Activated naive CD8-positive, alpha-beta T cell treated with anti-CD3 and anti-CD28 coated beads for 36 hours (primary cell): ENCODE measurements around the gene ABLIM2. TPM values are rescaled to one million over a fixed set of nuclear protein-coding genes. Genes with fewer than 3 reads are reported as not detected.

ENCODE experiments used
- DNase-seq: peaks from one replicate; pipeline ENCODE4 v3.0.0; 2021
- H3K27ac Mint-ChIP-seq: one replicate; pipeline ENCODE4 v1.8.0; 2022; ENCODE audit warnings: mild to moderate bottlenecking, moderate library complexity, mixed read lengths
- H3K27me3 Mint-ChIP-seq: one replicate; pipeline ENCODE4 v1.8.0; 2022; ENCODE audit warnings: mild to moderate bottlenecking, mixed read lengths
- H3K36me3 Mint-ChIP-seq: one replicate; pipeline ENCODE4 v1.8.0; 2021; ENCODE audit warnings: mild to moderate bottlenecking, mixed read lengths
- H3K4me1 Mint-ChIP-seq: one replicate; pipeline ENCODE4 v1.8.0; 2021; ENCODE audit warnings: mixed read lengths
- H3K4me3 Mint-ChIP-seq: one replicate; pipeline ENCODE4 v1.8.0; 2022; ENCODE audit warnings: mild to moderate bottlenecking, moderate library complexity, mixed read lengths
- H3K9me3 Mint-ChIP-seq: one replicate; pipeline ENCODE4 v1.8.0; 2022; ENCODE audit warnings: mixed read lengths
- total RNA-seq, 2 experiments: library from RNA; stranded (reverse); gene quantifications; one replicate each; pipeline ENCODE4 v1.2.3, GENCODE V29; 2021

The ABLIM2 gene
- total RNA-seq, 2 experiments from 2014 or later, result 0.41 to 0.62 TPM

DNA sequence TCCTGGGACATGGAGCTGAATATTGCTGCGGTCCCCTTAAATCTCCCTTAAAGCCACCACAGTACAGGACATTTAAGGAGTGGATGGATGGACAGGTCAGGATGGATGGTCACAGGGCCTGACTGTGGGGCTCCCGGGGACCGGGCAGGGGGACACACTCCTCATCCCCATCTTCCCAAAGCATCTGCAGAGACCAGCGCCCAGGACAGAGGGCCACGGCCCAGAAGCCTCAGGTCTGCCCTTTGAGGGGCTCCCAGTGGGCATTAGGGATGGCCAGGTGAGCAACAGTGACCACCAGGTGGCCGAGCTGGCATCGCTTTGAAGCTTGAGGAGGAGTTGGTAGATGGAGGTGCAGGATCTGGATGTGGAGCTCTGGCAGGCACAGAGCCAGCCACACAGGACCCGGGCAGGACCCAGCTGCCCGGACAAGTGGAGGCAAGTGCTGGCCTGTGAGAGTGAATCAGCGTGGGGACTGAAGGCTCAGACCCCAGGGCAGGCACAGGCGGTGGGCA, 51.4 kb downstream of the ABLIM2 start:
- H3K4me1 Mint-ChIP-seq, result no peaks in the 10 kb centered on the region
- H3K27ac Mint-ChIP-seq, result no peak overlapping the region
- no peak overlapping the region for H3K4me3 Mint-ChIP-seq
- no peaks in the 10 kb centered on the region for H3K27me3 Mint-ChIP-seq
- no peaks in the 10 kb centered on the region for H3K36me3 Mint-ChIP-seq
- no peak for DNase-seq
- H3K9me3 Mint-ChIP-seq, result no peaks in the 10 kb centered on the region

DNA sequence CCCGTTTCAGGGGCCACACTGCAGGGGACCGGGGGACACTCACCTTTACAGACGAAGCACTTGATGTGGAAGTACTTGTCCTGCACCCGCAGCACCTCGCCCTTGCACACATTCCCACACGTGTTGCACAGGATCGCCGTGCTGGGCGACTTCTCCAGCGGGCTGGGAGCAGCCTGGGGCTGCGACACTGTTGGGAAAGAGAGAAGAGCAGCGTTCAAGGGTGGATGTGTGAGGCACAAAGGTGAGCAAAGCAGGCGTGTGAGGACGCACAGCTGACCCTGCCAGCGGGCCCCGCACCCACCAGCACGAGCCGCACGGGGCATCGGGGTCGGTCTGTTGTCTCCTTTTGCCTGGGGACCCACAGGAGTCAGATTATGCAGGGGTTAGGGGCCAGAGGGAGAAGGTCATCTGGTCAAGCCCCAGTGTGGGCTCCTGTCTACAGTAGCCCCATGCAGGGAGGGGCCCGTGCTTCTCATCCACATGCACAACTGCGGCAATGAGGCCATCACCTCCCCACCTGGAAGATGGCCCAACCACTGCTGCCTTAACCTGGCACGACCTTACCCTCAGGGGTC, 52.1 kb downstream of the ABLIM2 start:
- Mint-ChIP-seq H3K27me3 (no peaks in the 10 kb centered on the region), H3K9me3 (no peaks in the 10 kb centered on the region), H3K4me3 (no peak overlapping the region), H3K4me1 (no peaks in the 10 kb centered on the region), H3K36me3 (no peaks in the 10 kb centered on the region), H3K27ac (no peak overlapping the region)
- no peak for DNase-seq

DNA sequence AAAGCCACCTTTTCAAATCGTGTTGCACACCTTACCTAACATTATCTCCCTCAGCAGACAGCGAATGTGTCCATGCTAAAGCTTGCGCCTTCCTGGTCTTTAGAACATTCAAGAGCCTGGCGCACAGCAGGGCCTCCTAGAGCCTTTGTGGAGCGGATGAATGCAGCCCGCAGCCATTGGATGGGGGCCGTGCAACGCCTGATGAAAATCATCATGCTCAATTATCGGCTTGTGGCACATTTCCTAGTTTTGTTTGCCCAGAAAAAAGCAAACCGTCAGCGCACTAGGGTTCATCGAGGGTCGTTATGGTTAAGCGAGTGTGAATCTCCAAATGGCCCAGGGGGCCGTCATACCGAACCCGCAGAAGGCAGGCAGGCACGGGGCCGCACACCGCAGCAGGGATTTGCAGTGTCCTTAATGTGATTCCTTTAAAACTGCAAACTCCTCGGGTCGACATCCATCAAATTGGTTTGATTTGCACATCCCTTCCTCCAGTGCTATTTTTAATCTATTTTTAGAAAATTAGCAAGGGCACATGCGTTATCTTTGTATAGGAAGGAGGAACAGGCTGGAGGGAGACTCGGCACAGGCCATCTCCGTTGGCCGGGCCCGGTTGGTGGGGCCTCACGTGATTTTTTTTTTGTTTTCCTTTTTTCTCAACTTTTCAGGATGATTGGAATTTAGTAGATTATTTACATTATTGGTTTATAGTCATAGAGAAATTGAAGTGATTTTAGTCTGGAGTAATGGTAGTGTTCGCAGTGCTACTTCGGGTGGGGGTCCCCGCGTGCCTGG, 53.1 kb downstream of the ABLIM2 start:
- no peaks in the 10 kb centered on the region for H3K4me1 Mint-ChIP-seq
- no peaks in the 10 kb centered on the region for H3K9me3 Mint-ChIP-seq
- DNase-seq, result no peak
- H3K27me3 Mint-ChIP-seq, result no peaks in the 10 kb centered on the region
- no peaks in the 10 kb centered on the region for H3K36me3 Mint-ChIP-seq
- no peak overlapping the region for H3K27ac Mint-ChIP-seq
- no peak overlapping the region for H3K4me3 Mint-ChIP-seq

DNA sequence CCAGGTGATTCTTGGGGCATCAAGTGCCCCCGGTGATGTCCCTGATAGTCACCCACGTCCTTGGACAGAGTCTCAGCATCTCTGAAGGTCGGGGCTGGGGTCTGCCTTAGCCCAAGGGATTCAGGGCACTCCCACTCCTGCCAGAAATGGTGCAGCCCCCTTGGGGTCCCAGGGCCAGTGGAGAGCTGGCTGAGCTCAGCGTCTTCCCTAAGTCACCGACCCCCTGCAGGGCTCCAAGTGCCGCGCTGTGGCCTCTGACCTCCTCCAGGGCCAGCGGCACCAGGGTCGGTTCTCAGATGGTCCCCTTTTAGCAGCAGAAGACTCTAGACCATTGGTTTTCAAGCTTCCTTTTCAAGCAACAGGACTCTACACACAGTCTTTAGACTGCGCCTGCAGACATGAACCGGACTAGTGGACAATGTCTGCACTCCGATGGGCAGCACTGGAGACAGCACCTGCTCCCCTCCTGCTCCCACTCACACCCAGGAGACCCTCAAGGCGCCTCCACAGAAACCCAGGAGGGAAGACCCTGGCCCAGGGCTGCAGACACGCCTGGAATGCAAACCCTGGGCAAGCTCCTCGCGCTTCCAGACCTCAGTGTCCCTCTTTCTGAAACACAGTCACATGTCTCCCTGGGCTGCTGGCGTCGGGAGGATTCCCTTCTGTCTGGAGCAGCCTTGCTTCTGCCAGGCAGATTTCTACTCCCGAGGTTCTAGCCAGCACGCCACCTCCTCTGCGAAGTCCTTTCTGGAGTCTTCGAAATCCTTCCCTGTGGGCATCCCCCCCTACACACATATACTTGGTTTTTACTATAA, 53.9 kb downstream of the ABLIM2 start:
- Mint-ChIP-seq H3K4me3 (no peak overlapping the region), H3K27ac (no peak overlapping the region), H3K4me1 (no peaks in the 10 kb centered on the region), H3K27me3 (no peaks in the 10 kb centered on the region), H3K36me3 (no peaks in the 10 kb centered on the region), H3K9me3 (no peaks in the 10 kb centered on the region)
- no peak for DNase-seq

DNA sequence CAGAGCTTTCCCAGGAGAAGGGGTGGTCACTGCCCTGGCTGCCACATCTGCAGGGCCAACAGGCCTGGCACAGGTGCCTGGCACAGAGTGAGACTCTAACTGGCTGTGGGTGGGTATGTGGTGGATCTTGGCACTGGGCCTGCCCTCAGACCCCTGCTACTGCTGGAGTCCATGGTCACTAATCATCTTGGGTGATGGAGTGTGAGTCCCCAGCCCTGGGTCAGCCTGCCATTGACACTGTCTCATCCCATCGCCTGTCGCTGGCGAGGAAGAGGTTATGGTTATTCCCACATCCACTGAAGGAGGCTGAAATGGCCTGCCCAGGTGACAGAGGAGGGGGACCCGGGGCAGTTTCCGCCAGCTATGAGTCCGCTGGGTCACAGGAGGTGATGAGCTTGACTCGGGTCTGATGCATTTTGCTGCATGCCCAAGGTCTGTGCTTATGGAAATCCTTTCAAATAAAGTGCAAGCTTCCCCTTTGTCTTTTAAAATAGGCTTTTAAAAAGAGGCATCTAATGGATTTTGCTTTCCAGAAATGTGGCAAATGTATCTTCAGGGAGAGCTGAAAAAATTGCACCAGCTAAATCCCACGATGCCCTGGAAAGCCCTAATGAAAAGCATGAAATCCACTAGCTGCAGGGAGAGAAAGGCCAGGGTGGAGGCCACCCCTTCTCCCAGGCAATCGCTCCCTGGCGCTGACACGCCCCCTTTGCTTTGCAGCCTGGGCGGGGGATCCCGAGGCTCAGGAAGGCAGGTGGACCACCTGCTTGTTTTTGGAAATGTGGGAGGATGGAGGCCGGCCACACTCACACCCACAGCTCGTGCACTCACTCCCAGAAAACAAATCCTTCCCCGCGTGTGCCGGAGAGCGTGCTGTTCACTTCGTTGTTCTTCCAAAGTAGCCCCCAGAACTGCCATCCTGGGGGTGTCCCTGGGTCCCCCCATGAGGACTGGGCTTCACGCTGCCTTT, 54.9 kb downstream of the ABLIM2 start:
- Mint-ChIP-seq H3K27me3 (no peaks in the 10 kb centered on the region), H3K4me3 (no peak overlapping the region), H3K27ac (no peak overlapping the region)

DNA sequence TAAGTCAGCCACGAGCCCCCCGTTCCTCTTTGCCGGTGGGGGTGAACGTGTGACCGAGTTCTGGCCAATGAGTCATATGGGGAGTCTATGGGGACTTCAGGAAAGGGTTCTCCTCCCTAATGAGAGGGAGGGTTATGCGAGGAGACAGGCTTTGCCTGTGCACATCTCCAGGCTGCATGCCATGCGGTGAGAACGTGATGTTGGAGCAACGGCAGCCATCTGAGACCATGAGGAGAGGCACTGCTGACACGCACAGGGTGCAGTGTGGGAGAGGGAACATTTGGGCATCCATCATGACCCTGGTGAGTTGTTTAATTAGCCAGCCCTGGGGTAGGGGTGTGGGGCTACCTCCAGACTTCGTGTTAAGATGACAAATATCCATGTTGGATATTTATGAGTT, 55.8 kb downstream of the ABLIM2 start:
- Mint-ChIP-seq H3K27me3 (no peaks in the 10 kb centered on the region), H3K4me3 (no peak overlapping the region), H3K4me1 (no peaks in the 10 kb centered on the region), H3K27ac (no peak overlapping the region), H3K36me3 (no peaks in the 10 kb centered on the region), H3K9me3 (no peaks in the 10 kb centered on the region)
- no peak for DNase-seq

More for the DNA sequence above, 54.9 kb downstream of the ABLIM2 start:
- Mint-ChIP-seq H3K9me3 (no peaks in the 10 kb centered on the region), H3K36me3 (no peaks in the 10 kb centered on the region), H3K4me1 (no peaks in the 10 kb centered on the region)
- DNase-seq, result no peak

DNA sequence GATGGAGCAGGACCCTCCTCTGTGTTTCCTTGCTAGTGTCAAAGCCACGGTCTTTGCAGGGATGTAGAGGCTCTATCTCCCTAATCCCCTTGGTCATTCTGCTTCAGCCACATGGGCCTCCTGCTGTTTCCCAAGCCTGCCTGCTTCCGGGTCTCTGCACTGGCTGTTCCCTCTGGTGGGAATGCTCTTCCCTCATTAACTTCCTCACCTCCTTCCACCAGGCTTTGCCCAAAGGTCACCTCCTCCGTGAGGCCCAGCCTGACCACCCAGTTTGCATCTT, 56.6 kb downstream of the ABLIM2 start:
- H3K4me1 Mint-ChIP-seq, result no peaks in the 10 kb centered on the region
- no peaks in the 10 kb centered on the region for H3K36me3 Mint-ChIP-seq
- H3K4me3 Mint-ChIP-seq, result no peak overlapping the region
- H3K9me3 Mint-ChIP-seq, result no peaks in the 10 kb centered on the region
- no peaks in the 10 kb centered on the region for H3K27me3 Mint-ChIP-seq
- DNase-seq, result no peak
- H3K27ac Mint-ChIP-seq, result no peak overlapping the region

DNA sequence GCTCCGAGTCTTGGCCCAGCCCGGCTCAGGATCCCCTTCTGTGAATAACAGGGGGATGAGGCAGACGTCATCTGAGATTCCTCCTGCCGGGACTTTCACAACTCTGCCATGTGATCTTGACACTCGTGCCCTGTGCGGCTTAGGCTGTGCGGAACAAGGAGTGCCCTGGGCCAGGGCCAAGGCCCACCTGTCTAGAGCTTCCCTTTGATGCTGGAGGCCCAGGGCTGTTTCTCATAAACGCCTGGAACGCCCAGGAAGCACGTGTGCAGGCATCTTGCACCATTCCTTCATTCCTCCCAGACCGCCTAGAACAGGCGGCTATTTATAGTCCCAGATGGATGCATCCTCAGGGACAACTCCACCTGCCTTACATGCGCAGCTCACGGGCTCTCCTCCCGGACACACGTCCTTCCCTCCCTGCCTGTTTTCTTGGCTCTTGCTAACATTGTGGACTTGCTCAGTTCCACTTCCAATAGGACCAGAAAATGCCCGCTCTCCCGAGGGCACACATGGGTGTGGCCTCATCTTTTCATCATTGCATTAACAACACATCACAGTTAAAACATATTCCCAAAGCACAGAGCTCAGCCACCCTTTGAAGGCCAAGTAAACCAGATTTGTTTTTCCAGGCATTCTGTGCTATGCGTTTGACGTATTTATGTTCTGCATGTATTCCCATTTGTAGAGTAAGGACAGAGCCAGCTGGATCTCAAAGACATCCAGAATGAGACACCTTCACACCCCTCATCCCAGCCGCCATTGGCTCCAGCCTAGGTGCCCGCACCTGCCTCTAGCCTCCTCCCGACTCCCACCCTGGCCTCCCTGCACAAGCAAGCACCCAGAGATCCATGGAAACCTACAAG, 57.2 kb downstream of the ABLIM2 start:
- Mint-ChIP-seq H3K36me3 (no peaks in the 10 kb centered on the region), H3K4me3 (no peak overlapping the region), H3K9me3 (no peaks in the 10 kb centered on the region), H3K27me3 (no peaks in the 10 kb centered on the region), H3K27ac (no peak overlapping the region), H3K4me1 (no peaks in the 10 kb centered on the region)
- DNase-seq, result no peak

DNA sequence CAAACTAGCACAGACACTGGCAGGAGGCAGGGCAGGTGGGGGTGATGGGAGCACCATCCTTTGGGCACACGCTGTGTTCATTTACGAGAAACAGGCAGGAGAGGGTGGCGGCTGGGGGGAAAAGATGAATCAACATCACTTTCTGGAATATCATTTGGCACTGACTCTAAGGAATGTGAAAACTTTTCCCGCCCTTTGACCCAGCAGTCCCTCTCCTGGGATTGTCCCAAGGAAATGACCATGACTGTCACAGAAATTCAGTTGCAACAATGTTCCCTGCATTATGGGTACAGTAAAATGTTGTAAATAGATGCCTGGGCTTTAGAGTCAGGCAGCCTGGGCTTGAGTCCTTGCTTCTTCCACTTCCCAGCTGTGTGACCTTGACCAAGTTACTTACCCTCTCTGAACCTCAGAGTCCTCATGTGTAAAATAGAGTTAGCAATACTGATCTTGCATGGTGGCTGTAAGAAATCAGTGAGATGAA, 58.6 kb downstream of the ABLIM2 start:
- H3K27ac Mint-ChIP-seq, result no peak overlapping the region
- peaks cover 6% of the 10 kb centered on the region for H3K9me3 Mint-ChIP-seq
- no peaks in the 10 kb centered on the region for H3K27me3 Mint-ChIP-seq

DNA sequence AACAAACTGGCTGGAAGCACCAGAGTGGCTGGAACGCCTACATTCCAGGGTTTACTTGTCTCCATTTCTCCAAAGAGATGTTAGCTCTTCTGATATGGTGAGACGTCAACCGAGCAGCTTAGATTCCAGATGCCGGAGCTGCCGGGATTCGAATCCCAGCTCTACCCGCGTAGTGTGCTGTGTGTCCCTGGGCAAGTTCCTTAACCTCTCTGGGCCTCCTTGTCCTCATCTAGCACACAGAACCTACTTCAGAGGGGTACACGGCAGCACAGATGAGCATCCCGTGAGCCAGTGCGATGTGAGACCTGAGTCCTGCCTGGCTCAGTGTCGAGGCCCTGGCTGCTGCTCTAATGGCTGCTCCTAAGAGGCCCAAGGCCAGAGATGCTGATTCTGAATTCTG, 60.1 kb downstream of the ABLIM2 start:
- Mint-ChIP-seq H3K36me3 (peaks cover 10% of the 10 kb centered on the region), H3K4me1 (no peaks in the 10 kb centered on the region), H3K27ac (no peak overlapping the region), H3K27me3 (no peaks in the 10 kb centered on the region), H3K4me3 (no peak overlapping the region), H3K9me3 (peaks cover 18% of the 10 kb centered on the region)
- DNase-seq, result no peak

More for the DNA sequence above, 58.6 kb downstream of the ABLIM2 start:
- H3K4me3 Mint-ChIP-seq, result no peak overlapping the region
- peaks cover 3% of the 10 kb centered on the region for H3K36me3 Mint-ChIP-seq
- no peak for DNase-seq
- H3K4me1 Mint-ChIP-seq, result no peaks in the 10 kb centered on the region

DNA sequence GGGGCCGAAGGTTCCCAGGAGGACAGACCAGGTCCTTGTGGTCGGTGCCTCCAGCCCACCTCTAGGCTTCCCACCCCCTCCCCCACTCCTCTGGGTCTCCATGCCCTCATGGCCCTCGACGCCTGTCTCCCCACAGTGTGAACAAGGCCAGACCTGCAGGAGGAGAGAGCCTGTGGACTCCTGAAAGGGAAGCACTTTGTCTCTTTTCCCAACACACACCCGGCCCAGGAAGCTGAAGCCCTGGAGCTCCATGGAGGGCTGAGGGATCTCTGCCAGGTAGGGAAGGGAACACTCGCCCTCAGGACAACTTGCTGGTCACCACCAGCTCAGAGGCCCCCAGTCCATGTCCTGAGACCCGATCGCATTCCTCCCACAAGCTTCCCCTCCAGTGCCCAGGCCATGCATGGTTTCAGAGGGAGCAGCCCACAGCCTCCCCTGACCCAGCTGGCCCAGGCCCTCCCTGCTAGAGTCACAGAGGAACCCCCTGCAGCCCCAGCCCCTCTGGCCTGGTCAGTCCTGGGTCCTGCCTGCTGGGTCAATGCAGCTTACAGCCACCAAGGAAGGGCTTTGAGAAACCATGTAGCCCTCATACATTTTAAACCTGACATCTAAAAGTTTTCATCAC, 60.8 kb downstream of the ABLIM2 start:
- Mint-ChIP-seq H3K4me1 (no peaks in the 10 kb centered on the region), H3K27ac (no peak overlapping the region), H3K27me3 (no peaks in the 10 kb centered on the region), H3K4me3 (no peak overlapping the region), H3K36me3 (peaks cover 12% of the 10 kb centered on the region), H3K9me3 (peaks cover 21% of the 10 kb centered on the region)
- no peak for DNase-seq

DNA sequence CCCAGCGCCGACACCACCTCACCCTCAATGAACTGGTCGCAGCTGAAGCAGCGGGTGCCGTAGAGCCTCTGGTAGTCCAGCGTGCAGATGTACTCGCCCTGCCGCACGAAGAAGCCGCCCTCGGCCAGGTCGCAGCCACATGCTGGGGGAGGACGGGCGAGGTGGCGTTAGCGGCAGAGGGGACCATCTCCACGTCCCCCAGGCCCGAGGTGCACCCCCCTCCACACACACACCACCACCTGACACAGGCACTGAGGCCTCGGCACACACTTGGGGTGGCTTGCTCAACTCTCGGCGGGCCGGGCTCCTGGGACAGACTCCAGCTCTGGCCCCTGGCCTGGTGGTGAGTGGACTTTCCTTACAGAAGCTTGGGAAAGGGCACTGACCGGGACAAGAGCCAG, 61.5 kb downstream of the ABLIM2 start:
- no peaks in the 10 kb centered on the region for H3K4me1 Mint-ChIP-seq
- H3K27ac Mint-ChIP-seq, result no peak overlapping the region
- H3K4me3 Mint-ChIP-seq, result no peak overlapping the region
- peaks cover 12% of the 10 kb centered on the region for H3K36me3 Mint-ChIP-seq
- peaks cover 21% of the 10 kb centered on the region for H3K9me3 Mint-ChIP-seq
- DNase-seq, result no peak
- H3K27me3 Mint-ChIP-seq, result no peaks in the 10 kb centered on the region

DNA sequence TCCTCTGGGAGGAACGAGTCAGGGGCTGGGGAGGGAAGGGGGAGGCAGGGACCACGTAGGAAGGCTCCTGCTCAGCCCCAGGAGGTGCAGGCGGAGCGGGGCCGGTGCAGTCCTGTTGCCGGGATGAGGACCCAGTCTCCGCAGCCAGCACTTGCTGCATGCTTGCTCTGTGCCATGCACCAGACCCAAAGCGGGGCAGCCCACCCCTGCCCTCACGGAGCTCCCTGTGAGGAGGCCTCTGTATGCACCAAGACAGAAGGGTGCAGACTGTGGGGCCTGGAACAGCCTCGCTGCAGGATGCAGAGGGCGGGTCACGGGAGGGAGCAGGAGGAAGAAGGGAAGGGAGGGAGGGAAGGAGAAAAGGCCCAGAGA, 61.9 kb downstream of the ABLIM2 start:
- no peak overlapping the region for H3K27ac Mint-ChIP-seq
- peaks cover 12% of the 10 kb centered on the region for H3K36me3 Mint-ChIP-seq
- no peaks in the 10 kb centered on the region for H3K27me3 Mint-ChIP-seq
- H3K4me1 Mint-ChIP-seq, result no peaks in the 10 kb centered on the region
- DNase-seq, result no peak
- no peak overlapping the region for H3K4me3 Mint-ChIP-seq
- peaks cover 21% of the 10 kb centered on the region for H3K9me3 Mint-ChIP-seq
